ENCODE measurements around the gene SNAP23.

GRCh38 chr15:42471002-42471401 is 24.4 kb upstream of the SNAP23 start:
- TF ChIP-seq CTCF (conservative IDR thresholded peaks at IDR 0.05; ENCODE audit: low read depth in 2 of 2) = no peak
- TF ChIP-seq POLR2AphosphoS5 (IDR thresholded peaks at IDR 0.05; ENCODE audit: low read depth) = no peak
- TF ChIP-seq EZH2phosphoT487 (IDR thresholded peaks at IDR 0.05; ENCODE audit: unreplicated experiment) = no peak
- TF ChIP-seq ZNF331 (CRISPR knock-in tag; IDR thresholded peaks at IDR 0.05; ENCODE audit: low read depth) = no peak
- no peak for TF ChIP-seq EZH2 (IDR thresholded peaks at IDR 0.05; ENCODE audit: low read depth, unreplicated experiment)
- no peak for TF ChIP-seq JUNB (IDR thresholded peaks at IDR 0.05; ENCODE audit: unreplicated experiment)
- TF ChIP-seq CREB1 (CRISPR knock-in tag; IDR thresholded peaks at IDR 0.05; ENCODE audit: low read depth) = no peak
- TF ChIP-seq ZNF114 (CRISPR knock-in tag; IDR thresholded peaks at IDR 0.05) = no peak
- TF ChIP-seq STAT1 (IDR thresholded peaks at IDR 0.05; ENCODE audit: unreplicated experiment) = no peak
- TF ChIP-seq ZNF462 (CRISPR knock-in tag; IDR thresholded peaks at IDR 0.05) = no peak
- TF ChIP-seq ETS1 (IDR thresholded peaks at IDR 0.05) = no peak
- no peak for TF ChIP-seq REST (IDR thresholded peaks at IDR 0.05; ENCODE audit: unreplicated experiment)

Measured in GM23338 (cell line).